Activated CD4-positive, alpha-beta T cell treated with anti-CD3 and anti-CD28 coated beads for 4 hours (primary cell): ENCODE results near the gene FCHO2.
"Not testable (repeated sequence)": the region's sequence is repeated elsewhere in the genome, so short reads cannot be mapped to it uniquely, and the experiment has no call there.

Source experiments
- DNase-seq, 2 donors: peaks; one replicate each; pipeline ENCODE4 v3.0.0-alpha.2; 2020

The FCHO2 gene

DNA sequence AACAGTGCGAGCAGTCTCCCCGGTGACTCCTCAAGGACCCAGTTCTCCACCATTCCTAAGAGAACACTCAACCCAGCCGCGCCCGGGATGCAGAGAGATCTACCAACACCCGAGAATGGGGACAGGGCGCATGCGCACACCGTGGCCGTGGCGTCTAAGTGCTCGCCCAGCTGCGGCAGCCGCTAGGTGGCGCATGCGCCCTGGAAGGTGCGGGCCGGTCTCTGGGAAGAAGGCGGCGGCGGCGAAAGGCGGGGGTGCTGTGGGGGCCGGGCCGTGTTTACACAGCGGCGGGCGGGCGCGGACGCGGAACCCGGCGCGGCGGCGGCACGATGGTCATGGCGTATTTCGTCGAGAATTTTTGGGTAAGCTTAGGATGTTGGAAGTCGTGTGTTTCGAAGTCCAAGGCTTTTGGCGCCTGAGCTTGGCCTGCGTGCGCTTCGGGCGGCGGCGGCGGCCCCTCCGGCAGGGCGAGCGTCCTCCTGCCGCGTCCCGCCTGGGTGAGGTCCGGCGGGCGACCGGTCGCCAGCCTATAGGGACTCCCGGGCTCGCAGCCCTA, at the start of gene FCHO2:
Gene FCHO2 (plus strand): TSS at position 274 of the 556 bp plus-strand sequence. CDS start 56 bp downstream, at position 330.
- peak; percentile 97 for DNase-seq

DNA sequence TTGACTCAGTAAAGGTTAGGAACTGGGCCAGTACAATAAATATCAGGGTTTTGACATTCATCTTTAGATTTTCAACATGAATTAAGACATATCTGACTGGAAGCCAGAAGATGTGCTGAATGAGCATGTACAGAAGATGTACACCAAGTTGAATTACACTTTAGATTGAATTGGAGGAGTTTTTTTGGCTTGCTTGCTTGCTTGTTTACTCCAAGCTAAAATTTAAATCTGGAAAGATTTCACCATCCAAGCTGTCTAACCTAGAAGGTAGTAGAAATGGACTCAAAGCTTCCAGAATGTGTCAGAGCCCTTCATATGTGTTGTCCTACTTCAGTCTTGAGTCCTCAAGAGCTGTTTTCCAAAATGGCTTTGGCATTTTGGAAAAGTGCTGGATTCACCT, 49.0 kb upstream of the FCHO2 start:
- DNase-seq = no peak

GRCh38 chr5:72908664-72909063, 47.2 kb upstream of the FCHO2 start:
- no peak for DNase-seq

DNA sequence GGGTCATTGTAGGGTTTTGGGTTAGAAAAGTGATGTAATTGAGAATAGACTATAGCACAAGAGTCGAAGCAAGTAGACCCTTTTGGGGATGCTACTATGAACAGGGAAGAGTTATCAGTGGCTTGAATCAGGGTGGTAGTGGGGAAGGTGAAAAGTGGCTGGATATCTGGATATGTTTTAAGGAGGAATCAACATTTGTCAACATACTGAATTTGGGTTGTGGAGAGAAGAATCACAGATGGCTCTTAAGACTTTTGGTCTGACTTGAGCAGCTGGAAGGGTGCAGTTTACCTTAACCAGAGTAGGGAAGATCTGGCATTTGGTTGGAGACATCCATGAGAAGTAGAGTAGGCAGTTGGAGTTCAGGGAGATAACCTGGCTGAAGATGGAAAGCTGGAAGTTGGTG, 38.5 kb upstream of the FCHO2 start:
- no peak for DNase-seq

GRCh38 chr5:72920690-72921502, 34.9 kb upstream of the FCHO2 start:
- DNase-seq = no peak

GRCh38 chr5:72921886-72922285, 34.0 kb upstream of the FCHO2 start:
- DNase-seq = no peak

- no peak for DNase-seq
These were observed 33.4 kb upstream of the FCHO2 start for GRCh38 chr5:72922422-72922821.

- DNase-seq = no peak
These were observed 30.4 kb upstream of the FCHO2 start for GRCh38 chr5:72925336-72926010.

DNA sequence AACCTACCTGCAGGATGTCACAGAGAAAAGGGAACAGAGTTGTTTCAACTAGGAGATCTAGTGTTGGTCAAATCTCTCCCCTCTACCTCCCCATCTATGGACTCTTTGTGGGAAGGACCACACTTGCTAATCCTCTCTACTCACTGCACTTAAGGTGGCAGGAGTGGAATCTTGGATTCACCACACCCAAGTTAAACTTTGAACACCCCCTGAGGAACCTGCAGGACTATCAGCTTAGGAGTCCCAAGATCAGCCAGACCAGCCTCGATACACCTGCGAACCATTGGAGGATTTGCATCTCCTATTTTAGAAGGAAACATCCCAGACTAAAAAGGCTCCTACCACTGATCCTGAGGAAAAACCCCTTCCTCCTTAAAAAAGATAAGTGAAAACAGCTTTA, 23.2 kb upstream of the FCHO2 start:
- DNase-seq = not testable (repeated sequence)

DNA sequence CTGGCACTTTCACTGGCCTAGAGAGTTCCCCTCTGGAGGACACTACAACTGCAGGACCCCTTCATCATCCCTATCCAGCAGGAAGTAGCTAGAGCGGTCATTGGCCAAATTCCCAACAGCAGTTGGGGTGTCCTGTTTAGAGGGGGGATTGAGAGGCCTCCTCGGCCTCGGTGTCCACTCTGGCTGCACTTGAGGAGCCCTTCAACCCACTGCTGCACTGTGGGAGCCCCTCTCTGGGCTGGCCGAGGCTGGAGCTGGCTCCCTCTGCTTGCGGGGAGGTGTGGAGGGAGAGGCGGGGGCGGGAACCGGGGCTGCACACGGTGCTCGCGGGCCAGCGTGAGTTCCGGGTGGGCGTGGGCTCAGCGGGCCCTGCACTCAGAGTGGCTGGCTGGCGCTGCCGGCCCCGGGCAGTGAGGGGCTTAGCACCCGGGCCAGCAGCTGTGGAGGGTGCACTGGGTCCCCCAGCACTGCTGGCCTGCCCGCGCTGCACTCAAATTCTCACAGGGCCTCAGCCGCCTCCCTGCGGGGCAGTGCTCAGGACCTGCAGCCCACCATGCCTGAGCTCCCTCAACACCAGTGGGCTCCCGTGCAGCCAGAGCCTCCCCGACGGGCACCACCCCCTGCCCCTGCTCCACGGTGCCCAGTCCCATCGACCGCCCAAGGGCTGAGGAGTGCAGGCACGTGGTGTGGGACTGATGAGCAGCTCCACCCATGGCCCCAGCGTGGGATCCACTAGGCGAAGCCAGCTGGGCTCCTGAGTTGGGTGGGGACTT, 20.7 kb upstream of the FCHO2 start:
- DNase-seq = not testable (repeated sequence)

DNA sequence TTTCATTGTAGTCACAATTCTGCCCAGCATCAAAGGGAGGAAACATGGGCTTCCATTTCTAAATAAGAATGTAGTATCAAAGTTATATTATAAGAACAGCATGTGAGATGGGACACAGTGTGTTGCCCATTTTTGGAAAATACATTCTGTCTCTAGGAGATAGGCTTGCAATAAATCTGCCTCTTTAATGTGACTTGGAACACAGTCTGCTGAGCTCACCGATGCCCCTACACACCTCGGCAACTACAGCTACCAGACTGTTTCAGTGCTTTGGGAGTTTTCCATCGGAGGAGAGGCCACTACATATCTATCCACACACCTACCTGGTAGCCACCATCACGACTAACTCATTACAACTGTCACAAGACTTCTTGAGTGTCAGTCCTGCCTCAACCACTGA, 18.9 kb upstream of the FCHO2 start:
- DNase-seq = no peak

GRCh38 chr5:72937517-72938061, 18.3 kb upstream of the FCHO2 start:
- DNase-seq = no peak

GRCh38 chr5:72938206-72938605, 17.6 kb upstream of the FCHO2 start:
- DNase-seq = no peak

- no peak for DNase-seq
These were observed 15.8 kb upstream of the FCHO2 start for GRCh38 chr5:72940082-72940481.

- DNase-seq = no peak
These were observed 12.5 kb upstream of the FCHO2 start for GRCh38 chr5:72943307-72943706.

DNA sequence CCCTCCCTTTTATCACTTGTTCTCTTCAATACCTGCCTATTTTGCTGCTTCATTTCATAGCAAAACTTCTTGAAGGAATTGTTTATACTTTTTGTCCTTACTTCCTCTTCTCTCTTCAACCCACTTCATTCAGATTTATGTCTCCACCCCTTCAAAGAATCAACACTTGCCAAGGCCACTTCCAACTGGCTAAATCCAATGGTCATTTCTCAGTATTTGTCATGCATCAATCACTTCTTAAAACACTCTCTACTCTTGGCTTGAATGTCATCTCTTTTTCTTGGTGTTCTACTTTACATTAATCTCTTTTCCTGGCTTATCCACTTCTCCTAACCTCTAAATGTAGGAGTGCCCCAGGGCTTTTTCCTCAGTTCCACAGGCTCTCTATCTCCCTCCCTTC, 8.3 kb upstream of the FCHO2 start:
- no peak for DNase-seq

- no peak for DNase-seq
These were observed 6.4 kb upstream of the FCHO2 start for GRCh38 chr5:72949481-72949880.

- DNase-seq = no peak
These were observed 4.0 kb upstream of the FCHO2 start for GRCh38 chr5:72951671-72952468.

DNA sequence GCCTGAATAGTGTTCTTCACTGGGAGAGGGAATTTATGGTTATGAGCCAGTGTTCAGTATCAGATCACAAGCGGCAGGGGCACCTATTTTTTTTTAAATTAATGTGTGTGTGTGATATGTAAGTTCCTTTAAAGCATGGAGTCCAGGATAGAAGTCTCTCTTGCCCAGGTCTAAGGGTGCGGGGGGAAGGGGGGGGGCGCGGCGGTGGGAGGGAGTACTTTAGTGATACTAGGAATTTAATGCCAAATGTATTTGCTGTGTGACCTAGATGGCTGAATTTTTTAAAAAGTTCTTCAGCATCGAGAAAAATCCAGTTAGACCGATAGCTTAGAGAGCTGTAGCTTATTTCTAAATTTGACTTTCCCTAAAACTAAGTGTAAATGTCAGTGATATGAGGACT, 1.5 kb upstream of the FCHO2 start:
- no peak for DNase-seq

DNA sequence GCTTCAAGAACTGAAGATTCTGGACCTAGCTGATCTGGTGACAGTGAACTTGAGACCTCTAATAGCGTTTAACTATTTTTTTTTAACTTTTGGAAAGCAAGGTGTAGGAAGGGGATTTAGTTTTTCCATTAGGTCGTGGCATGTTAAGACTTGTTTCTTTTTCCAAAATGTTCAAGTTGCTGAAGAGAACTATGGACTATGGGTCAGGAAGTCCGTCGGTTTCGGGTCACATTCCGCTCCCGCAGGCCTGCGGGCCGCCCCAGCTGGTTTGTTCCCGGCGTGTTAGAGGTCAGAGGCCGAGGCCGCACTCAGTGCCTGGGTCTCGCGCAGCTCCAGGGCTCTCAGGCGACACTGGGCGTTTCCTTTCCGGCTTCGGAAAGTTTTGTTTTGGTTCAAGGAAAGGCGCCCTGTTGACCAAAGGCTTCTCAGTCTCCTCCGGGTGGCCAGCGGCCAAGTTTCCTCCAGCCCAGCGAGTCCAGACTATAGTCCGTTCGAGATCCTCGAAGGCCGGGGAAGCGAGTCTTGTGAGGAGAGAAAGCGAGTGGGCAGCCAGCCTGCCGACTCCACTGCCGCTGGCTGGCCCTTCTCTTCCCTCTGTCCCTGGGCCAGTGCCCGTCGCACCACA, 586 bp upstream of the FCHO2 start:
- no peak for DNase-seq

DNA sequence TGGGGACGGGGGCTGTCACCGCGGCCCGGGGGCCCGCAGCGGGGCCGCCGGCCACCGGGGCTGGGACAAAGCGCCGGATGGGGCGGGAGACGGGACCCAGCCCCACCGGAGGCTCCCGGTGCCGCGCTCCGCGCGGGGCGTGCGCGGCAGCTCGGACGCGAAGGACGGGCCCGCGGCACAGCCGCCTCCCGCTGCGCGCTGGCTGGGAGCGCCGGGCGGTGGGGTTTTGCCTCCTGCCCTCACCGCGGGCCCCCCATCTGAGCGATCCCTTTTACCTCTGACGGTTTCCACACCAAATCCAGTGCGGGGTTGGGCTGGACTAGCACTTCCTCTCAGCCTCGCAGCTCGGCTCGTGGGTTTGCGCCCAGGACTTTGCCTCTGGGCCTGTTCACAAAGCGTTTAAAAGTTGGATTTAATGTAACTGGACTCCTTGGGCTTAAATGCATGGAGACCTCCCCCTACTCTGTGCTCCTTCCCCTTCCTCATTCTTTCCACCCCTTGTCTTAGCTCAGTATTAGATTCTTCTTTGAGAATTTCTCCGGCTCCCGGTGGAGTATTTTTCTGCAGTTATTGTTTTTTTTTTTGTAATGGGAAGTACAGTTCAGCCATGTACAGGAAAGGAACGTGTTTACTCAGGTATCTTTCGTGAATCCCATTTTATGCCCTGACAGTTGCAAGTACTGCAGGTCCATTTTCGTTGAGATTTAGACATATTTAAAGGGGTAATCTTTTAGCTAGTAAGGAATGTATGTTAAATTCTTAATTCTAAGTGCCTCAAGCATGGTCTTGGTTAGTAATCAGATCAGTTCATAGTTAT, 691 bp downstream of the FCHO2 start:
- DNase-seq = peak in 1 of 2 donors; percentile 7
